ENCODE measurements around the gene ABR. TPM values are rescaled to one million over a fixed set of nuclear protein-coding genes. Genes with fewer than 3 reads are reported as not detected.

ABR gene
- total and polyA plus RNA-seq, 2 of the 8 experiments (the other 6 are each of a cell fraction or from before 2014, with no cell fraction given), result 44.8 to 47.2 TPM

DNA sequence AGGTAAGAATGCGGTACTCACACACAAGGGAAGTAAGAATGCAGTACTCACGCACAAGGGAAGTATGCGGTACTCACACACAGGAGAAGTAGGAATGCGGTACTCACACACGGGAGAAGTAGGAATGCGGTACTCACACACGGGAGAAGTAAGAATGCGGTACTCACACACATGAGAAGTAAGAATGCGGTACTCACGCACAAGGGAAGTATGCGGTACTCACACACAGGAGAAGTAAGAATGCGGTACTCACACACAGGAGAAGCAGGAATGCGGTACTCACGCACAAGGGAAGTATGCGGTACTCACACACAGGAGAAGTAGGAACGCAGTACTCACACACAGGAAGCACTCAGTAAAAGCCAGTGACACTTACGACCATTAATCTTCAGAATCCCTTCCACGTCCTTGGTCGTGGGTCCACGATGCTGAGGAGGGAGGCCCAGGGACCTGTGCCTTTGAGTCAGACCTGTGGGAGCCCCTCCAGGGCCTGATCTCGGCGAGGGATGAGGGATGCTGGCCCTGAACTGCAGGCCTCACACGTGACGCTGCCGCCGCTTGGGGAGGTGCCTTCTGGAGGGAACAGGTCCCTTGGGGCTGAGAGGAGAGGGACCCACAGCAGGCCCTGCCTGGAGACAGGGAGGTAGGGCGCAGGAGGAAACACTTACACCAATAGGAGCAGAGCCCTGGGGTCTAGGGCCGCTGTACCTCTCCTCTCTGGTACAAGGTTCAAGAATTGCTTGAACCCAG is 20.2 kb downstream of the ABR start:
- Histone ChIP-seq H3K14ac (ENCODE audit: insufficient read length) (no peak overlapping the region), H3K23ac (ENCODE audit: insufficient read length) (no peak overlapping the region), H4K91ac (replicated peaks; ENCODE audit: insufficient read length, low read length) (no peak overlapping the region), H3K4me3 (ENCODE audit: extremely low read depth in 1 of 4, insufficient read depth in 2 of 4, low read depth in 3 of 4, low read length in 4 of 4) (no peak overlapping the region), H2BK5ac (ENCODE audit: low read depth, low read length) (no peak overlapping the region), H3K23me2 (ENCODE audit: low read depth, low read length) (no peaks in the 10 kb centered on the region), H3K4me2 (ENCODE audit: insufficient read depth in 1 of 2, low read depth in 2 of 2, low read length in 2 of 2) (no peak overlapping the region), H2BK20ac (ENCODE audit: low read length) (no peak overlapping the region; the same call in 1 of the 2 replicates), H3K9me3 (ENCODE audit: insufficient read depth in 2 of 2, low read depth in 1 of 2, low read length in 1 of 2) (peaks cover 3 to 4% of the 10 kb centered on the region in 2 experiments; a peak in 2 of 4 replicates), H2BK12ac (ENCODE audit: low read depth, low read length) (peak overlapping the region; percentile 75; the same call in 1 of the 2 replicates), H4K8ac (ENCODE audit: extremely low read depth, insufficient read depth, low read length) (no peak overlapping the region), H3K79me1 (ENCODE audit: low read depth, low read length) (peaks cover 5% of the 10 kb centered on the region; the same call in 1 of the 2 replicates), H3K56ac (replicated peaks; ENCODE audit: insufficient read length, low read depth, low read length) (no peak overlapping the region), H3K27me3 (replicated peaks in 1 of 4; ENCODE audit: control insufficient read depth in 3 of 4, extremely low read depth in 1 of 4, insufficient read depth in 3 of 4, low read length in 3 of 4) (no peaks in the 10 kb centered on the region), H2AFZ (ENCODE audit: low read length) (no peak overlapping the region), H4K5ac (ENCODE audit: insufficient read length, low read depth, low read length) (no peak overlapping the region), H3K4ac (replicated peaks; ENCODE audit: insufficient read length, low read depth, low read length) (no peak overlapping the region), H3K27ac (ENCODE audit: low read depth, low read length) (no peak overlapping the region), H3K9ac (replicated peaks in 1 of 4; ENCODE audit: extremely low read depth in 1 of 4, low read depth in 3 of 4, low read length in 3 of 4) (no peak overlapping the region), H4K20me1 (replicated peaks in 1 of 2; ENCODE audit: control insufficient read depth in 1 of 2, insufficient read depth in 2 of 2, low read length in 2 of 2) (peaks cover 0 to 6% of the 10 kb centered on the region in 2 experiments), H2BK15ac (ENCODE audit: low read length) (no peak overlapping the region), H2AK5ac (ENCODE audit: low read depth, low read length) (peak overlapping the region; percentile 98; the same call in 1 of the 2 replicates), H3K79me2 (ENCODE audit: control insufficient read depth in 1 of 2, insufficient read depth in 2 of 2, low read length in 2 of 2) (no peaks in the 10 kb centered on the region), H3K18ac (ENCODE audit: extremely low read depth, low read length) (no peak overlapping the region), H3K4me1 (replicated peaks in 1 of 4; ENCODE audit: control insufficient read depth in 3 of 4, insufficient read depth in 4 of 4, low read length in 3 of 4) (peaks cover 0 to 6% (median 0%) of the 10 kb centered on the region in 4 experiments; a peak in 1 of 7 replicates), H2BK120ac (replicated peaks; ENCODE audit: low read depth, low read length) (no peak overlapping the region), H3K36me3 (ENCODE audit: control insufficient read depth in 2 of 4, insufficient read depth in 4 of 4, low read length in 3 of 4) (peaks cover 0 to 4% (median 0%) of the 10 kb centered on the region in 4 experiments; a peak in 1 of 8 replicates)
- FAIRE-seq (peak; percentile 100), DNase-seq (ENCODE audit: low read depth in 1 of 2, low spot score in 2 of 2) (no peak)
- ChIA-PET CTCF (ENCODE audit: partially characterized antibody) (interaction anchor here (1.5 kb wide), 1 partner anchor 38 kb away, joined by 5 read pairs; no protein-coding TSS in a partner anchor), POLR2A (ENCODE audit: partially characterized antibody) (no interaction called here)
- WGBS, 2 experiments (ENCODE audit: extremely low coverage in 1 of 2, insufficient coverage in 1 of 2, insufficient read length in 1 of 2, insufficient replicate concordance in 2 of 2, low coverage in 1 of 2, low lambda C conversion rate in 2 of 2, missing lambda C conversion rate in 1 of 2), result 86% methylated on average over 27 of the region's 28 CpGs; no CpG with 5 or more reads in 1 of the 2 experiments
- TF ChIP-seq RXRA (IDR thresholded peaks at IDR 0.05; ENCODE audit: insufficient read depth, low read depth, low read length) (no peak), ATF3 (IDR thresholded peaks at IDR 0.05; ENCODE audit: insufficient read depth, low read depth, low read length) (no peak), CHD2 (IDR thresholded peaks at IDR 0.05; ENCODE audit: low read length) (no peak), SRF (IDR thresholded peaks at IDR 0.05; ENCODE audit: low read depth, low read length) (no peak), CREB1 (IDR thresholded peaks at IDR 0.05) (no peak), GTF2F1 (IDR thresholded peaks at IDR 0.05; ENCODE audit: borderline replicate concordance, low read depth, low read length) (no peak), CTCF (IDR thresholded peaks at IDR 0.05; ENCODE audit: control extremely low read depth in 1 of 3, insufficient read depth in 1 of 3, low read depth in 1 of 3, low read length in 3 of 3) (no peak), NANOG (IDR thresholded peaks at IDR 0.05; ENCODE audit: insufficient read depth, low read depth, low read length, poor library complexity, severe bottlenecking) (no peak), BACH1 (IDR thresholded peaks at IDR 0.05; ENCODE audit: low read length) (no peak)
